ENCODE measurements around the gene EDN1. TPM values are rescaled to one million over a fixed set of nuclear protein-coding genes. Genes with fewer than 3 reads are reported as not detected.
A peak's percentile ranks its signal among the peaks of the same experiment; 100 is the strongest.

EDN1 gene
- polyA plus RNA-seq, 3 donors: 0.11 to 0.71 TPM; not detected in 1

- no peaks in the 10 kb centered on the region for H3K9me3 ChIP-seq (replicated peaks in 1 of 2; ENCODE audit: control insufficient read depth in 1 of 2, insufficient read depth in 1 of 2, low read length in 2 of 2)
- Mint-ChIP-seq H3K27ac (no peak overlapping the region), H3K4me3 (no peak overlapping the region), H3K4me1 (peaks cover 3% of the 10 kb centered on the region), H3K36me3 (no peaks in the 10 kb centered on the region), H3K27me3 (ENCODE audit: low read depth in 3 of 3) (no peaks in the 10 kb centered on the region), H3K9me3 (no peaks in the 10 kb centered on the region)
- intact Hi-C loops (cut with micrococcal nuclease): no loop called here
- no CpG with 5 or more reads among the region's 4 CpGs for WGBS (ENCODE audit: insufficient coverage)
- no peaks in the 10 kb centered on the region for H3K27me3 ChIP-seq (ENCODE audit: control insufficient read depth in 2 of 2, insufficient read depth in 2 of 2, low read length in 2 of 2)
- H3K27ac ChIP-seq (ENCODE audit: low read depth in 1 of 2, low read length in 2 of 2): no peak overlapping the region
- peaks cover 0 to 7% of the 10 kb centered on the region in 2 donors for H3K4me1 ChIP-seq (ENCODE audit: control insufficient read depth in 1 of 2, insufficient read depth in 2 of 2, low read length in 2 of 2)
- H3K4me2 ChIP-seq (replicated peaks; ENCODE audit: extremely low read depth, low read length, poor library complexity, severe bottlenecking): no peak overlapping the region
- H3K4me3 ChIP-seq (replicated peaks in 1 of 3; ENCODE audit: low read depth in 2 of 3, low read length in 3 of 3): no peak overlapping the region
- no peaks in the 10 kb centered on the region for H3K79me2 ChIP-seq (ENCODE audit: insufficient read depth, low read length)
- no peaks in the 10 kb centered on the region for H4K20me1 ChIP-seq (ENCODE audit: insufficient read depth, low read length)
- TF ChIP-seq CTCF (IDR thresholded peaks at IDR 0.05): no peak
- H3K36me3 ChIP-seq (replicated peaks in 1 of 2; ENCODE audit: control insufficient read depth in 1 of 2, insufficient read depth in 2 of 2, low read length in 2 of 2): no peaks in the 10 kb centered on the region
- H3K9ac ChIP-seq (ENCODE audit: insufficient read depth, low read length, poor library complexity, severe bottlenecking): no peak overlapping the region
- no peak overlapping the region for H2AFZ ChIP-seq (ENCODE audit: insufficient read depth, low read depth, low read length, poor library complexity, severe bottlenecking)
- DNase-seq: no peak
Measured at GRCh38 chr6:12249541-12250382, 40.4 kb upstream of the EDN1 start.

- Mint-ChIP-seq H3K9me3 (no peaks in the 10 kb centered on the region), H3K27me3 (ENCODE audit: low read depth in 3 of 3) (no peaks in the 10 kb centered on the region)
- H3K4me2 ChIP-seq (replicated peaks; ENCODE audit: extremely low read depth, low read length, poor library complexity, severe bottlenecking): no peak overlapping the region
Measured at GRCh38 chr6:12250383-12250770, 39.8 kb upstream of the EDN1 start.

More at GRCh38 chr6:12250383-12250770, 39.8 kb upstream of the EDN1 start:
- DNase-seq: peak in 1 of 3 donors; percentile 43
- WGBS (ENCODE audit: insufficient coverage): no CpG with 5 or more reads among the region's 1 CpG
- Mint-ChIP-seq H3K4me1 (peaks cover 3% of the 10 kb centered on the region), H3K36me3 (no peaks in the 10 kb centered on the region), H3K4me3 (no peak overlapping the region), H3K27ac (no peak overlapping the region)
- Histone ChIP-seq H3K9me3 (replicated peaks in 1 of 2; ENCODE audit: control insufficient read depth in 1 of 2, insufficient read depth in 1 of 2, low read length in 2 of 2) (no peaks in the 10 kb centered on the region), H3K9ac (ENCODE audit: insufficient read depth, low read length, poor library complexity, severe bottlenecking) (no peak overlapping the region), H3K79me2 (ENCODE audit: insufficient read depth, low read length) (no peaks in the 10 kb centered on the region), H3K4me3 (replicated peaks in 1 of 3; ENCODE audit: low read depth in 2 of 3, low read length in 3 of 3) (no peak overlapping the region), H4K20me1 (ENCODE audit: insufficient read depth, low read length) (no peaks in the 10 kb centered on the region), H2AFZ (ENCODE audit: insufficient read depth, low read depth, low read length, poor library complexity, severe bottlenecking) (no peak overlapping the region), H3K36me3 (replicated peaks in 1 of 2; ENCODE audit: control insufficient read depth in 1 of 2, insufficient read depth in 2 of 2, low read length in 2 of 2) (no peaks in the 10 kb centered on the region), H3K27me3 (ENCODE audit: control insufficient read depth in 2 of 2, insufficient read depth in 2 of 2, low read length in 2 of 2) (no peaks in the 10 kb centered on the region), H3K27ac (ENCODE audit: low read depth in 1 of 2, low read length in 2 of 2) (no peak overlapping the region), H3K4me1 (ENCODE audit: control insufficient read depth in 1 of 2, insufficient read depth in 2 of 2, low read length in 2 of 2) (peaks cover 0 to 7% of the 10 kb centered on the region in 2 donors)
- intact Hi-C loops (cut with micrococcal nuclease): no loop called here
- no peak for TF ChIP-seq CTCF (IDR thresholded peaks at IDR 0.05)

Data from CD14-positive monocyte (primary cell).